Stimulated activated CD4-positive, alpha-beta T cell treated with anti-CD3 and anti-CD28 coated beads, Interleukin-15, amount 100 ng/mL, for 1 hour (primary cell): ENCODE measurements around the gene CIB4.

Source experiments
- DNase-seq, 2 donors: peaks; one replicate each; pipeline ENCODE4 v3.0.0-alpha.2; 2020; ENCODE audit warnings: low read depth in 1 of 2, low spot score in 1 of 2

The CIB4 gene

GRCh38 chr2:26532301-26533250 is 108.6 kb downstream of the CIB4 start:
- DNase-seq = no peak
